COLO668 (cell line): ENCODE measurements around the gene MMD.
"Not testable (repeated sequence)": the region's sequence is repeated elsewhere in the genome, so short reads cannot be mapped to it uniquely, and the experiment has no call there.

ENCODE experiments used
- DNase-seq: peaks from one replicate; lab custom pipeline; 2025; ENCODE audit not compliant: unreplicated experiment; lab: John Stamatoyannopoulos, UW

Gene MMD

DNA sequence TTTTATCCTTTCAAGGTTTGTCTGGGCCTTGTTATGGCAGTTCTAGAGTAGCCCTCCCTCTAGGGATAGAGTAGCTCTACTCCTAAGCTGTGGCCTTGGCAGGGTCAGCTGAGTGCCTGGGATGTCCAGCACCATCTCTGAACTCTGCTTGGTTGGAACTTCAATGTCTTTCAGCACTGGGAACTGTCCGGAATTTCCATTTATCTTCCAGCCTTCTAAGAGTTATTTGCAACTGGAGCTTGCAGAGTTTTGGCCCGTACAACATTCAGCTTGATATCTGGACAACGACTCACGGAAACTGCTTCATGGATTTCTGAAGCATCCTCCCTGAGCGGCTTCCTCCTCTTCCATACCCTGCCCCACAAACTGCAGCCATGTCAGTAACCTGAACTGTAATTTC, 22.9 kb downstream of the MMD start:
- no peak for DNase-seq

DNA sequence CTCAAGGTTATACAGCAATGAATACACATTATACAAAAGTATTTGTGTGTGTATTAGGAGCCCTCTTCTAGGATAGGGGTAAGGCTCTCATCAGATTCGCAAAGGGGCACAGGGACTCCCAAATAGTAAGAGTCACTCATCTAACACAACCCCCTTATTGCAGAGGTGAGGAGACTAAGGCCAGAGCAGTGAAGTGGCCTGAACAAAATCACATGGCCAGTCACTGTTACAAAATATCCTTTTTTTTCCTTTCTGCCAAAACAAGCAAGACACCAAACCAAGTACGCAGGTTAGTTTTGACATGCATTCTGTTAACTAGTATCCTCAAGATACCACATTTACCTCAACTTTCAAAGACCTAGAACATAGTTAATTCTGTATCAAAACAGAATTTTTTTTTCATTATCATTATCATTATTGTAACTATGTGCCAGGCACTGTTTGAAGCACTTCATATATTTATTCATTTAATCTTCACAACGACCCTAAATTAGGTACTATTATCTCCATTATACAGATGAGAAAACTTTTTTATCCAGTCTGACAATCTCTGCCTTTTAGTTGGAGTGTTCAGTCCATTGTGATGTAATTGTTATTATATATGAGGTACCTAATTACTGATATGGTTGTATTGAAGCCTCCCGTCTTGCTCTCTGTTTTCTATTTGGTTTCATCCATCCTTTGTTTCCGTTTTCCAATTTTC, 25.7 kb downstream of the MMD start:
- DNase-seq: no peak

DNA sequence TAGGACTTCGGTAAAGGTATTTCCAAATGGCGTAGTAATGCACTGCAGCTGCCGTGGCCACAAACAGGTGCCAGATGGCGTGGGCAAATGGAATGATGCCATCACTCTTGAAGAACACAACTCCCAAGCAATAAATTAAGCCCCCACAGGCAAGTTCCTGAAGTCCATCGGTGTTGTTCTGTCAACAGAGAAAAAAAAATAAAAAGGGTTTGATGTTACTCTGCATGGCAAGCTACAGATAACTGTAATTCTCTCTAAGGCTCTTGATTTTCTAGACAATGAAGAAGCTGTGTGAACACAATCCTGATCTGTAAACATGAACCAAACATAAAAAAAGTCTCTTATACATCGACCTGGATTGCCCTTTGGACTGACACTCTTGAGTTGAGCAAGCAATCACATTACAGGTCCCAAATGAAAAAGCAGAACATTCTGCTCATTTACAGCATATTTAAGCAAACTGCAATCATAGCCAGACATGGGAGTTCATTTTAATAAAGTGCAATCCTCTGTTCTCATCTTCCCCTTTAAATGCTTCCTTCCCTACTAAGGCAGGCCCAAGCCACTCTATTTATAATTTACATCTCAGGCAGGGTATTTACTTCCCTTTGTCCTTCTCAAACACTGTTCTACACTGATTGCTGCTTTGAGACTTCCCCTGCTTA, 27.1 kb downstream of the MMD start:
- DNase-seq: peak; percentile 35

DNA sequence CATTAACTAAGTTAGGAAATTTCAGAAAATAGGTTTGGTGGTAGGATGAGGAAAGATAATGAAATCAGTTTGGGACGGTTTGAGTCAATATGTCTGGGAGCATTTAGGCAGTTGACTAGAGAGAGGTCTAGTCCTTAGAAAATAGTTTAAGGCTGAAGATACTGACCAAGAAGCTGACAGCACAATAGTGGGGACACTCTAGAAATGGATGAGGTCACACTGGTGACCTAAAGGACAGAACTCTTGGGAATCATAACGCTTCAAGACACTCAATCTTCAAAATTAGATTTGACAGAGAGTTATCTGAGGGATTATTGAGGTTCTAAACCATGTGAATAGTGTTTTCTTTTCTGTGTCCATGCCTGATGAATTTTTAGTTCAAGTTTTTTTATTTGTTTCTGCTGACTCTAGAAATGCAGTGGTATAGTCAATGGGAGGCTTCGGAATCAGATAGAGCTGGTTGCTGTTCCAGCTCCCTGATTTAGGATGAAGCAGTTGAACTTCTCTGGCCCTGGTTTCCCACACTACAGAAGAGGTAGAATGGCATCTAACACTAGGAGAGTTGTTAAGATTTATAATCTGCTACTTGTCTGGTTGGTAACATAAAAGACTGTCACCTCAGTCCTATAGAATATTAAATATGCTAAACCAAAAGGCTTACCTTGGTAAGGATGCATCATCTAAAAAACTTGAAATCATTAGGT, 29.7 kb downstream of the MMD start:
- no peak for DNase-seq

DNA sequence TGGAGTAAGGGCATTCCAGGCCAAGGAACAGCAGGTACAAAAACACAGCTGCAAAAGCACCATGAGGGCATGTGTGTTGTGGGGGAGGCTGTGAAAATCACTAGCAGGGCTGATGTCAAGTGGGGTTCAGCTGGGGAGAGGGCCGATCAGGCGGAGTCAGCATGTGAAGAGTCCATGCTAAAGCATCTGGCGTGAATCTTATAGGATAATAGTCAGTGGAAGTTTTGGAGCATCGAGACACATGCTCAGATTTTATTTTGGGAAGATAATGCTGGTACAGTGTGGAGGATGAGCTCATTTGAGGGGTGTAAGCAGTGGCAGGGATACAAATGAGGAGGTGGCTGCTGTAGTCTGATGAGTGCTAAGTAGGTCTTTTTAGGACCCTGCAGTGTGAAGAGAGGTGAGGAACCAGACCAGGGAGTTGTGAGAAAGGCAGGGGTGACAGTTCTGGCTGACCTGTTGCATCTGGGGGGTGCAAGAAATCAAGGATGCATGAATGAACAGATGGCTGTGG, 30.3 kb downstream of the MMD start:
- no peak for DNase-seq

DNA sequence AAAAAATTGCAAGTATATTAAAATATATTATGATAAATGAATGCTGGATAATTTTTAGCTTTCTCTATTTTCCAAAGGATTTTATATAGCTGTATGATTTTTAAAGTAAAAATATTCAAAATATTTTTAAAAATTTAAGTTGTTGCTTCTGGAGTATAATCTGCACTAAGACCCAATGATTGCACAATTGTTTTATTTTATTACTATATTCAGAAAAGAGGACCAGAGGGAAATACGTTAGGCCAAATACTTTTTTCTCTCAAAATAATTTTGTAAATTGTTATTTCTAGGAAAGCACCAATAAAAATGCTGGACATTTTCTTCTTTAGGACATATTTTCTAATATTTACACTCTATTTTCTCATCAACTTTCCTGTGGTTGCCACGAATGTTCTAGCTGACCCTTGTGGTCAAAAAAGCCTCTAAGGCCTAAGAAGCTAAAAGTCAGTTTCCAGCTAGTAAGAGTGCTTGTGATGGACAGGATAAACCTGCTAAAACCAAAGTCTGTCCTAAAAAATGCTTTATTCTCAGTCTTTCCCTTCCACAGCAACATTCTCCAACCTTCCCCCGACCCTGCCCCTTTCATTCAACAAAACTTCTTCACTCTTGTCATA, 31.2 kb downstream of the MMD start:
- DNase-seq: no peak

DNA sequence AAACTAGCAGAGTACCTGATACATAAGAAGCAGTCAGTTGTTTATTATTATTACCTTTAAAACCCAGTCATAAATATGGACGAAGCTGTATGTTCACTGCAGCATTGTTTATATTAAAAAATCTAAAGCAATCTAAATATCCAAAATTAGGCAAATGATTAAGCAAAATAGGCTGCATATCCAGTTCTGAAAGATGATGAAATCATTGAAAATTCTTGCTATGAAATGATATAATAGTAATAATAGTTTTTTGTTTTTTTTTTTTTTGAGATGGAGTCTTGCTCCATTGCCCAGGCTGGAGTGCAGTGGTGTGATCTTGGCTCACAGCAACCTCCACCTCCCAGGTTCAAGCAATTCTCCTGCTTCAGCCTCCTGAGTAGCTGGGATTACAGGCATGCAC, 31.9 kb downstream of the MMD start:
- DNase-seq: not testable (repeated sequence)

DNA sequence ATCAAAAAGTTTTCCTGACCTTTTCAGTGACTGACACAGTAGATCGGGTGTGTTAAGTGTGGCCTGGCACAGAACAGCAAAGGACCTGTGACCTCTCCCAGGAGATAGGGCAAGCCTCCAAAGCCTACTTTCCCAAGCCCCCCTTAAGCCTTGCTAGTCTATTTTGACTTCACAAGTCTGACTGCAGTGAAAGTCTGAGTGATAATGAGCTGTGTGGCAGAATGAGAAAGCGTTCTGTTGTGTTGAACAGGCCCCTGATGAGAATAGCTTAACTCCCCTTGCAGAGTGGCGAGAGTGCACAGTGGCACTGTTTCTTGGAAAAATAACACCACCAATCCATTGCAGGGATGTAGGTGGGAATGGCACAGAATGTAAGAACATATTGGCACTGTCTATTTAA, 32.8 kb downstream of the MMD start:
- no peak for DNase-seq

DNA sequence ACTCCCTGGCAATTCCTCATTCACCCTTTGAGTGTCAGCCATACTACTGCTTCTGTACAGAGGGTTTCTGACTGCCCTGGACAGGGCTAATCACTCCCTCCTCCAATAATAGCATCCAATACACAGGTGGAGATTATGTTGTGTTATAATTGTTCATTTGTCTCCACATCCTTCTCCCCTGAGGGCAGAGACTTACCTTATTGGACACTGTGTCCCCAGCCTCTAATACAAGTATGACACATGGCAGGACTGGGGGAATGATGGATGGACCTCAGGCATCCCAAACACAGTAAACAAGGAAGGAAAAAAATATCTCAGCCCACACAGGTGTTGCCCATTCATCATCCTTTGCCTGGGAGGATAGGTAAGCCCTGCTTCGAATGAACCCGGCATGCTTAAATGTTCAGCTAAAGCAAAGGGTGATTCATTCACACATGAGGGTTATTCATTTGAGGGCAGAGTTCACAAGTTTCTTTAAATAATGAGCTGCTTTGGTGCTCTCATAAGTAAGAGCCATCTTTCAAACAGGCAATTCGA, 34.8 kb downstream of the MMD start:
- no peak for DNase-seq

DNA sequence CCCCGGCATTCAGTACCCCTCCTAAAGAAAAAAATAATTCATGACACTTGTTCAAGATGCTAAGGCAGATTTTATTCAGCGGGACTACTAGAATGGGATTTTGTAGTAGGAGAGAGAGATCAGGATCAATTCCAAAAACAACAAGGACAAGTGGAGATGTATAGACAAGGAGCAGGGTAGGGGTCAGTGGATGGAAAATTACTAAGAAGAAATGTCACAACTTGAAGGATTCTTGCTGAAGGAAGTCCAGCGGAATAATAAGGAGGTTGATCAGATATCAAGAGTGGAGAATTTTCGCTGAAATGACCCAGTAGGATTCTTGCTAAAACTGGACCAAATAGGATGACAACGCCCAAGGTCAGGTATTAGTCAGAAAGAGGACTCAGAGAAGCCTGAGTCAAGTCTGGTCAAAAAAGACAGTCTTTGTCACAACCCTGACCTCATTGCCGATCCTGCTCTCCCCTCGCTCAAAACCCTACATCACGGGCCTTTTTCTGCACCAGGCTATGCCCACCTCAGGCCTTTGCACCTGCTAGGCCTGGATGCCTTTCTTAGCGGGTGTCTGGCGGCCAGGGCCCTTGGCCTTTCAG, 36.9 kb downstream of the MMD start:
- DNase-seq: no peak

DNA sequence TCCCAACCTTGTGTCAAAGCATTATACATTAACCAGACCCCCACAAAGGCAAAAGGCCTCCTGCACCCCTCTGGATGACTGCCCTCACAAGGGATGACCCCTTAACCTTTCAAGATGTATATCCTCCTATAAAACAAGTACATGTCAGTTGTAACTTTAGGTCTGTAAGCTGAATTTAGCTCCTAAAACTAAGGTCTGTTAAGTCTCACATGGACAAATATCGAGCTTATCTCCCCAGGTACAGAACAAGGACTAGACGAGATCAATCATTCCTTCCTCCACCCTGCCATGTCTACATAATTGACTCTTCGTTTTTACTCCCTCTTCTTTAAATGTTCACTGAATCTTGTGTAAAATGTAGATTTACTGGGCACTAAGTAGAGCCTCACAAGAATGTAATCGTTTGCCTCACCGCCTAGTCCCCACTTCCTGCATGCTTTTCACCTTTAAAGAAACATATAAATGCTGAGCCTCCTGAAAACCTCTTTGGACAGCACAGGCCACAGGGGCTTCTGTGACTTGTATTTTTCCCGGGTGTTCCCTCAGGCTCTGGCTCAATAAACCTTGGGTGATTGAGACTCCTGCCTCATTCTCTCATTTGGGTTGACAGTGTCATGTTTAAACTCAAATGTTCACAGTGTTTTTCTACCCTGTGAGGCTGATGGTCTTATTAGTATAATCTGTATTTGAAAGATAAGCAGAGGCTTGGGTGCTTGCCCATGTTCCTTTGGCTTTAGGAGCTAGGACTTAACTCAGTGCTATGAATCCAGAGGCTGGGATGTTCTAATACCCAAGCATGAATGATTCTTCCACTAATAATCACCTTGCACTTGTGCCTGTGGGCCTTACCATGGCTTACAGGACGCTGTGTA, 37.6 kb downstream of the MMD start:
- no peak for DNase-seq

DNA sequence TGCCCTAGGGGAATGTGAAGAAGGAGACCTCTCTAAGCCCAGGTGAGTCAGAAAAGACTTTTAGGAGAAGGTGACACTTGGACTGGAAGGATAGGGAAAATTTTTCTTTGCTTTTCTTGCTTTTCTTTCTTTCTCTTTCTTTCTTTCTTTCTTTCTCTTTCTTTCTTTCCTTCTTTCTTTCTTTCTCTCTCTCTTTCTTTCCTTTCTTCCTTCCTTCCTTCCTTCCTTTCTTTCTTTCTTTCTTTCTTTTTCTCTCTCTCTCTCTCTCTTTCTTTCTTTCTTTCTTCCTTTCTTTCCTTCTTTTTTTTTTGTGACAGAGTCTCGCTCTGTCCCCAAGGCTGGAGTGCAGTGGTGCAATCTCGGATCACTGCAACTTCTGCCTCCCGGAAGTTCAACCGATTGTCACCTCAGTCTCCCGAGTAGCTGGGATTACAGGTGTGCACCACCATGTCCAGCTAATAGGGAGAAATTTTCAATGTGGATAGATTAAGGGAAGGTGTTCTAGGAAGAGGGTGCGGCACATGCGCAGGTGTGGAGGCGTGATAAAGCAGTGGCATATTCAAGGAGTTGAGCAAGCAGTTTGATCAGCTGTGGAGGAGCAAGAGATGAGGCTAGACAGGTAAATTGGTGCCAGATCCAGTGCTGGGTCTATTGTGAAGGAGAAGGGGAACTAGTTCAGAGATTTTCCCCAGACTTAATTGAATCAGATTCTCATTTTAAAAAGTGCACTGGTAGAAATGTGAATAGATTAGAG, 40.4 kb downstream of the MMD start:
- DNase-seq: no peak

DNA sequence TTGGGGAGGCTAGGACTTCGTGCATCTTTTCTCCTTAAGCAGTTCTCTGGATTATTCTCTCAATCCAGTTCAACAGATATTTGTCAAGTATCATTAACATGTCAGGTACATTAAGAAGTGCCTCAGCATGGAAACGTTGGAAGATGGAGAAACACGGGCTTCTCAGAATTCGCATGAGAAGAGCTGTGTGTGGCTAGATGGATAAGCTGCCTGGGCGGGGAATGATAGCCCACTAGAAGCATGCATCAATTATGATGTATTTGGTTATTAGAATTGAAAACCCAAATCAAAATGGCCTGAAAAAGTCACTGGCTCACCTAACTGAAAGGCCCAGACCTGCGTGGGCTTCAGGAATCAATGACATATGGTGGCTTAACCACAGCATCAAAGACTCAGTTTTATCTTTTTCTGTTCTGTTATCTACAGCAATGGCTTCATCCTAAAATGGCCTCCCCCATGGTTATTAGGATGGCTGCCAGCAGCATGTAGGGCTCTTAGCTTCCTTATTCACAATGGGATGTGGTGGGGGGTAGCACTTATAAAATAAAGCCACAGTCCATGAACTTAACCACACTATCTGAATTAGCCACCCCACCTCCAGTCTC, 43.9 kb downstream of the MMD start:
- no peak for DNase-seq

DNA sequence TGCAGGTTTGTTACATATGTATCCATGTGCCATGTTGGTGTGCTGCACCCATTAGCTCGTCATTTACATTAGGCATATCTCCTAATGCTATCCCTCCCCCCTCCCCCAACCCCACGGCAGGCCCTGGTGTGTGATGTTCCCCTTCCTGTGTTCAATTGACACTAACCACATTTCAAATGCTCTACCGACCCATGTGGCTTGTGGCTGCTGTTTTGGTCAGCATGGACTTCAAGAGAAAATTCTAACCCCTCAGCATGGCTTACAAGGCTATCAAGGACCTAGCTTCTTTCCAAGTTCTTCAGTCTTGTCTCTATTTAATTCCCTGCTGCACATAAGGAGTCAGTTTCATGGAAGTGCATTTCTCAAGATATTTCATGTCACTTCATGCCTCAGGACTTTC, 52.9 kb downstream of the MMD start:
- no peak for DNase-seq

DNA sequence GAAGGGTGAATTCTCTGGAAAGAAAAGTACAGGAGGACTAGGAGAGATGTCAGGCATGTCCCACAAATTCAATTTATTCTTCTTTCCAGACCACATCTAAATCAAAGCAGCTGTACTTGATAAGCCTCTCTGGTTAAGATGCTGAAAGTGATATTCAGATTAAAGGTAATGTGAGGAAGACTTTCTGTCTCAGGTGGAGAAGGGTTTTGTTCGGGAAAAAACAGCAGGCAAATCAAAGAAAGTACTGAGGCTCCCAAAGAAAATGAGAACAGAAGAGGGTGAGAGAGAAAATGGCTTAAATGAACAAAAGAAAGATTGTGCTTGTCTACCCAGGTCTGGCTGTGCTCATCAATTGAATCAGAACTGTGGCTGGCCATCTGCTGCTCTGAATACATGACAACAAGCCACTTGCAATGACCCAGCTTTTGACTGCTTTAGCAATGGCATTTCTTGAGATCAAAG, 55.6 kb downstream of the MMD start:
- no peak for DNase-seq

DNA sequence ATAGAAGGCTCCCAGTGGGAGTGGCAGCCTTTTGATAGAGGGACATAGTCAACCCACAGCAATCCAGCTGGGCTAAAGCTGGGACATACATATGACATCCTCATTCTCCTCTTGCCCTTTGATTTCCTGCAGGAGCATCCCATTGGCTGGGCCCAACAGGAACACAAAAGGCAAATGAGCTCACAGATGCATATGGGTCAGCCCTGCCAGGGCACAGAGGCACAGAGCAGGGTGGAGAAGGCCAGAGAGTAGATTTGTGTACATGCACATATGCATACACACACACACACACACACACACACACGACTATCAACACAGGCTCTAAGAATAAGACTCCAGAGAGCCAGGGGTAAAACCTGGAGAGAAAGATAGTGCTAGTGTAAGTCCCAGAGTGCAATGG, 58.6 kb downstream of the MMD start:
- no peak for DNase-seq

DNA sequence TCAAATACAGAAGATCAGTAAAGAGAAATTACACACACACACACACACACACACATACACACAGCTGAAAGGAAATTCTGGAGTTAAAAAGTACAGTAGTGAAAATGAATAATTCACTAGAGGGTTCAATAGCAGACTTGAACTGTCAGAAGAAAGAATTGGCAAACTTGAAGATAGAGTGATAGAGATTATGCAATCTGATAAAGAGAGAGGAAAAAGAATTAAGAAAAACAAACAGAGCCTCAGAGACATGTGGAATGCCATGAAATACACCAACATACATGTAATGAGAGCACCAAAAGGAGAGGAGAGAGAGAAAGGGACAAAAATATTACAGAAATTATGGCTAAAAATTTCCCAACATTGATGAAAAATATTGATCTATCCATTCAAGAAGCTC, 60.7 kb downstream of the MMD start:
- DNase-seq: no peak

DNA sequence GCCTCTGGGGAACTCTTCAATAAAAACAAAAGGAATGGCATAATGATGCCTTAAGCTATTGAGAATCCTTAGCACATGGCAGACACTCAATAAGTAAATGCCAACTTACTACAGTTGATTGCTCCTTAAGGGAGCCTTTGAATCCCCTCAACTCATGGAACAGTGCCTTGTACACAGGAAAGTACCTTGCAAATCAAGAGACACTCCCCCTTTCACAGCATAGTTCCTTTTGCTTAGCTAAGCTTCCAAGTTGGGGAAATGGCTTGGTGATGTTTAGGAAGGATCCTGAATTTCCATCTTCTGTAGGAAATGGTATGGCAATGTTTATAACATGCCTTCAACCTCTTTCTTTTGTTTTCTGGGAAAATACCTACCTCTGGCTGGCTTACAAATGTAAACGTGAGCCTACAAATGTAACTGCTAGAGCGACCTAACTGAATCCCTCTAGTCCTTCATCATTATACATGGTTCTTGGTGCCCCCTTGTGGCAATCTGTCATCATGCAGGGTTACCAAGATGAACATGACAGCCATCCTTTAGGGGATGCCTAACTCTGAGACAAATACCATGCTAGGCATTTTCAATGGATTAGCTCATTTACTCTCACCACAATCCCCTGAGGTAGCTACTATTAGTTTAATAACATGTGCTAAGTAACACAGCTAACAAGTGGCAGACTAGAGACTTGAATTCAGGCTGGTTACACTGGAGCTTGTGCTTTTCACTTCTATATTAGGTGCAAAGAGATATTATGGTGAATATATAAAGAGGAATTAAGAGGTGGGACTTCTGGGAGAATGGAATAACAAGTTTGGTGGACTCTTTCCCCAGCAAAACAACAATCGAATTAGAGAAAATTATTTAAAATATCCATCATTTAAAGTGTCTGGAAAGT, 65.0 kb downstream of the MMD start:
- DNase-seq: peak; percentile 49
